Astrocyte of the cerebellum (primary cell): ENCODE results near the gene CDK19.

ENCODE experiments used
- DNase-seq: peaks from one replicate; pipeline ENCODE4 v3.0.0-alpha.2; 2011; ENCODE audit warnings: low read depth
- H3K4me3 ChIP-seq: 2 replicates; pipeline ENCODE4 v1.5.1; 2011; ENCODE audit warnings: mild to moderate bottlenecking, low read depth, low read length, moderate library complexity
- CTCF ChIP-seq: IDR thresholded peaks from 2 replicates; pipeline ENCODE4 v1.5.1; 2012; ENCODE audit warnings: low read length, low read depth, moderate library complexity, mild to moderate bottlenecking; ENCODE audit errors: missing control alignments
- in situ Hi-C: cut with HindIII; loops from 2 replicates; pipeline ENCODE4 v1.10.0; 2017; ENCODE audit warnings: low sequenced_read_pairs

Gene CDK19

GRCh38 chr6:110699780-110700179 is 115.5 kb downstream of the CDK19 start:
- in situ Hi-C loops: no loop called here
- no peak overlapping the region for H3K4me3 ChIP-seq
- no peak for TF ChIP-seq CTCF
- no peak for DNase-seq

- no peak overlapping the region for H3K4me3 ChIP-seq
- no peak for TF ChIP-seq CTCF
- in situ Hi-C loops: loop anchor here (5.0 kb wide), 1 partner anchor 183 kb away; no protein-coding TSS in a partner anchor
- no peak for DNase-seq
Measured at GRCh38 chr6:110693994-110694393, 121.3 kb downstream of the CDK19 start.

- no peak overlapping the region for H3K4me3 ChIP-seq
- TF ChIP-seq CTCF: no peak
- in situ Hi-C loops: loop anchor here (5.0 kb wide), 1 partner anchor 184 kb away; no protein-coding TSS in a partner anchor
- DNase-seq: no peak
Measured at GRCh38 chr6:110693296-110693695, 122.0 kb downstream of the CDK19 start.

GRCh38 chr6:110690916-110691315 is 124.4 kb downstream of the CDK19 start:
- no peak for TF ChIP-seq CTCF
- H3K4me3 ChIP-seq: no peak overlapping the region
- in situ Hi-C loops: loop anchor here (5.0 kb wide), 1 partner anchor 186 kb away; no protein-coding TSS in a partner anchor
- DNase-seq: no peak

GRCh38 chr6:110690106-110690654 is 125.1 kb downstream of the CDK19 start:
- in situ Hi-C loops: loop anchor here (5.0 kb wide), 1 partner anchor 187 kb away; no protein-coding TSS in a partner anchor
- no peak for TF ChIP-seq CTCF
- no peak overlapping the region for H3K4me3 ChIP-seq
- no peak for DNase-seq

- in situ Hi-C loops: no loop called here
- DNase-seq: no peak
- H3K4me3 ChIP-seq: no peak overlapping the region
- TF ChIP-seq CTCF: no peak
Measured at GRCh38 chr6:110689275-110689935, 125.9 kb downstream of the CDK19 start.
